PFSK-1 (cell line): Measurements from ENCODE around the gene AHSP.
A peak's percentile ranks its signal among the peaks of the same experiment; 100 is the strongest.

ENCODE experiments used
- FOXP2 ChIP-seq: optimal IDR thresholded peaks from 2 replicates; pipeline ENCODE3; 2011; ENCODE audit warnings: borderline replicate concordance, control low read depth, inconsistent platforms; ENCODE audit not compliant: insufficient read depth; ENCODE audit errors: extremely low read length, extremely low read depth
- POLR2AphosphoS5 ChIP-seq: IDR thresholded peaks from 2 replicates; pipeline ENCODE4 v1.6.1; 2012; ENCODE audit warnings: low read depth, mild to moderate bottlenecking, control low read depth, low read length, moderate library complexity
- REST ChIP-seq, 2 experiments: IDR thresholded peaks; 2 replicates each; pipeline versions ENCODE4 v1.6.1 to v1.8.0; 2011 to 2012; ENCODE audit warnings: low read depth in 2 of 2, low read length in 2 of 2, control low read depth in 1 of 2, inconsistent platforms in 1 of 2, mild to moderate bottlenecking in 1 of 2, moderate library complexity in 1 of 2; ENCODE audit not compliant: insufficient read depth in 1 of 2
- SIN3A ChIP-seq: IDR thresholded peaks from 2 replicates; pipeline ENCODE4 v1.6.1; 2012; ENCODE audit warnings: mild to moderate bottlenecking, low read length, moderate library complexity, borderline replicate concordance; ENCODE audit not compliant: insufficient read depth
- TAF1 ChIP-seq: IDR thresholded peaks from 2 replicates; pipeline ENCODE4 v1.6.1; 2012; ENCODE audit warnings: low read length, control low read depth, borderline replicate concordance; ENCODE audit not compliant: insufficient read depth

The AHSP gene

DNA sequence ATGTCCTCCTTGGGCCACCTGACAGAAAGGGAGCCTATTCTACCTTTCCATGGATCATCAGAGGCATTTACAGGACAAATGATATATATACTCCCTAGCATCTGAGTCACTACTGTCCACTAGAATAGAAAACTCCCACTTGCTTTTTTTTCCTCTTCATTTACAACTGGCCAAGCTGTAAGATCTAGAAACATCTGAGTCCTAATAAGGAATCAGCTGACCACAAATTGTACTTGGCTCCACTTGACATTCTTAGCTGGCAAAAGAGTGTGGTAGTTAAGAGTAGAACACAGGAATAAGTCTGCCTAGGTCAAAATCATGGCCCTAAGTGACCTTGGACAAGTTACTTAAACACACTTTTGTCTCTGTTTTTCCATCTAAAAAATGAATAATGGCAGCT, 24.7 kb upstream of the AHSP start:
- TF ChIP-seq TAF1 (no peak), FOXP2 (no peak), REST (IDR thresholded peaks at IDR 0.05; ENCODE audit: insufficient read depth in 1 of 2, low read depth in 2 of 2, low read length in 2 of 2) (no peak), SIN3A (no peak)

DNA sequence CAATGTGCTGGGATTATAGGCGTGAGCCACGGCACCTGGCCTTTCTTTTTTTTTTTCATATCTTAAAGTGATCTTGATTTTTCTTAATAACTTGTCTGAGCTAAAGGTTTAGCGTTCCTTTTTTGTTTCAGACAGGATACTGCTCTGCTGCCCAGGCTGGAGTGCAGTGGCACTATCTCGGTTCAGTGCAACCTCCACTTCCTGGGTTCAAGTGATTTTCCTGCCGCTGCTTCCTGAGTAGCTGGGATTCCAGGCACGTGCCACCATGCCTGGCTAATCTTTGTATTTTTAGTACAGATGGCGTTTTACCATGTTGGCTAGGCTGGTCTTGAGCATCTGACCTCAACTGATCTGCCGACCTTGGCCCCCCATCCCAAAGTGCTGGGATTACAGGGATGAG, 23.5 kb upstream of the AHSP start:
- TF ChIP-seq SIN3A, result no peak
- no peak for TF ChIP-seq FOXP2
- TF ChIP-seq POLR2AphosphoS5, result no peak
- no peak for TF ChIP-seq TAF1
- TF ChIP-seq REST (IDR thresholded peaks at IDR 0.05; ENCODE audit: insufficient read depth in 1 of 2, low read depth in 2 of 2, low read length in 2 of 2), result no peak

GRCh38 chr16:31505483-31505882, 22.2 kb upstream of the AHSP start:
- TF ChIP-seq SIN3A, result no peak
- no peak for TF ChIP-seq REST (IDR thresholded peaks at IDR 0.05; ENCODE audit: insufficient read depth in 1 of 2, low read depth in 2 of 2, low read length in 2 of 2)
- no peak for TF ChIP-seq TAF1
- no peak for TF ChIP-seq FOXP2

- TF ChIP-seq POLR2AphosphoS5, result no peak
- no peak for TF ChIP-seq FOXP2
- no peak for TF ChIP-seq SIN3A
- TF ChIP-seq TAF1, result no peak
- no peak for TF ChIP-seq REST (IDR thresholded peaks at IDR 0.05; ENCODE audit: insufficient read depth in 1 of 2, low read depth in 2 of 2, low read length in 2 of 2)
Measured at GRCh38 chr16:31507617-31507928, 20.1 kb upstream of the AHSP start.

- TF ChIP-seq REST (IDR thresholded peaks at IDR 0.05; ENCODE audit: insufficient read depth in 1 of 2, low read depth in 2 of 2, low read length in 2 of 2) (peak; percentile 52 to 60; a peak in 3 of 4 replicates), SIN3A (peak; percentile 47; the same call in 1 of the 2 replicates), TAF1 (peak; percentile 67; the same call in 1 of the 2 replicates), POLR2AphosphoS5 (peak; percentile 79), FOXP2 (peak; percentile 55)
Measured at GRCh38 chr16:31507929-31508705, 19.6 kb upstream of the AHSP start, which contains the start of gene RUSF1. Gene RUSF1, minus strand, starts transcription at chr16:31508391. Its CDS starts 18 bp downstream, at chr16:31508373.
